LNCAP (cell line): ENCODE measurements around the gene MAST4.
A peak's percentile ranks its signal among the peaks of the same experiment; 100 is the strongest.

Experiments used
- CTCF ChIP-seq: fragments of 450-650 bp; IDR thresholded peaks from 2 replicates; pipeline ENCODE4 v1.5.1; 2017; ENCODE audit warnings: mild to moderate bottlenecking

MAST4 gene

GRCh38 chr5:67143549-67143948, 547.4 kb downstream of the MAST4 start:
- TF ChIP-seq CTCF = no peak

GRCh38 chr5:67144183-67144639, 548.0 kb downstream of the MAST4 start:
- TF ChIP-seq CTCF = no peak

GRCh38 chr5:67146574-67146973, 550.4 kb downstream of the MAST4 start:
- no peak for TF ChIP-seq CTCF

- no peak for TF ChIP-seq CTCF
Measured at GRCh38 chr5:67146981-67147380, 550.8 kb downstream of the MAST4 start.

- TF ChIP-seq CTCF = no peak
Measured at GRCh38 chr5:67147760-67148159, 551.6 kb downstream of the MAST4 start.

GRCh38 chr5:67149057-67149950, 553.1 kb downstream of the MAST4 start:
- TF ChIP-seq CTCF = no peak

GRCh38 chr5:67149951-67150523, 553.8 kb downstream of the MAST4 start:
- peak; percentile 81 for TF ChIP-seq CTCF
